GM23338 (cell line): ENCODE measurements around the gene GUCY1A2.

ENCODE experiments used
- CTCF ChIP-seq, 2 experiments: fragments of 200-600 bp in 1 of 2; sonication (generic) in 1 of 2; conservative IDR thresholded peaks; 2 replicates each; pipeline versions ENCODE4 v1.5.1 to v1.6.1; 2016 to 2017; ENCODE audit warnings: antibody characterized with exemption in 2 of 2, low read depth in 2 of 2, mild to moderate bottlenecking in 2 of 2, moderate library complexity in 1 of 2
- ETS1 ChIP-seq: IDR thresholded peaks from 2 replicates; pipeline ENCODE4 v1.6.1; 2016; ENCODE audit warnings: antibody characterized with exemption
- EZH2 ChIP-seq: fragments of 200-600 bp; sonication (generic); IDR thresholded peaks from one replicate; pipeline ENCODE4 v1.8.0; 2017; ENCODE audit warnings: antibody characterized with exemption, mild to moderate bottlenecking, low read depth; ENCODE audit not compliant: unreplicated experiment

- TF ChIP-seq CTCF (conservative IDR thresholded peaks at IDR 0.05; ENCODE audit: low read depth in 2 of 2) (no peak), EZH2 (no peak), ETS1 (no peak)
Observed at GRCh38 chr11:106627694-106628093, 390.6 kb downstream of the GUCY1A2 start.
